ENCODE measurements around the gene FASN.
A peak's percentile ranks its signal among the peaks of the same experiment; 100 is the strongest.

Gene FASN

GRCh38 chr17:82105417-82105881, 7.4 kb upstream of the FASN start:
- no peak for DNase-seq
- in situ Hi-C loops (cut with HindIII; ENCODE audit: low pct_ligation_motif_present, low pct_unique_long_range_greater_than_20kb, low sequenced_read_pairs), result no loop called here

DNA sequence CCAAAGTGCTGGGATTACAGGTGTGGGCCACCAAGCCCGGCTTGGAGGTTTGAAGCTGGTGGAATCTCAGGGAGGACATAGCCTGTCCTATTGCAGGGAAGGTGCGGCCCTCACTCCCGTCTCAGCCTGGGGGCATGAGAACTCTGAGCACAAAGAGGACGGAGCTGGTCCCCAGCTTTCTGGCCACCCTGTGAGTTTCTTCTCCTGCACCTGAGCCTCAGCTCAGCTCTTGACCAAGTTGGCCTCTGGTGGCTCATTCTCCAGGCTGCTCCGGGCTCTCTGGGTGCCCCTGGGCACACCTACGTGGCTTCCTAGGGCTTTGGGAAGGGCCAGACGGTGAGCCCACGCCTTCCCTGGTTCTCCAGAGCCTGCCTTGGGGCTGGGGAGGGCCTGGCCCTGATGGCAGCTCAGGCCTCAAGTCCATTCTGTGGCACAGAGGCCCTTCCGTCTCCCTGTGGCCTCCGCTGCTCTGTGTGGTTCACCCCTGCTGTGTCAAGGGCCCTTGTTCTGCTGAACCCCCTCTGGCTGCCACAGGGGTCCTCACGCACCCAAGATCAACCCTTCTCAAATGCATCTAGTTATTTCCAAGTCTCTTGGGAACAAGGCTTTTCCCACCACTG, 6.9 kb upstream of the FASN start:
- DNase-seq, result no peak
- in situ Hi-C loops (cut with HindIII; ENCODE audit: low pct_ligation_motif_present, low pct_unique_long_range_greater_than_20kb, low sequenced_read_pairs), result no loop called here

GRCh38 chr17:82103553-82104451, 5.8 kb upstream of the FASN start:
- no peak for DNase-seq
- in situ Hi-C loops (cut with HindIII; ENCODE audit: low pct_ligation_motif_present, low pct_unique_long_range_greater_than_20kb, low sequenced_read_pairs), result no loop called here

- in situ Hi-C loops (cut with HindIII; ENCODE audit: low pct_ligation_motif_present, low pct_unique_long_range_greater_than_20kb, low sequenced_read_pairs), result no loop called here
Observed at GRCh38 chr17:82101767-82102679, 4.0 kb upstream of the FASN start.

GRCh38 chr17:82101301-82101715, 3.3 kb upstream of the FASN start:
- no peak for DNase-seq
- in situ Hi-C loops (cut with HindIII; ENCODE audit: low pct_ligation_motif_present, low pct_unique_long_range_greater_than_20kb, low sequenced_read_pairs), result no loop called here

More at GRCh38 chr17:82101767-82102679, 4.0 kb upstream of the FASN start:
- DNase-seq, result no peak

GRCh38 chr17:82100502-82101298, 2.7 kb upstream of the FASN start:
- DNase-seq, result no peak
- in situ Hi-C loops (cut with HindIII; ENCODE audit: low pct_ligation_motif_present, low pct_unique_long_range_greater_than_20kb, low sequenced_read_pairs), result no loop called here

- in situ Hi-C loops (cut with HindIII; ENCODE audit: low pct_ligation_motif_present, low pct_unique_long_range_greater_than_20kb, low sequenced_read_pairs), result no loop called here
- DNase-seq, result no peak
Observed at GRCh38 chr17:82098939-82099763, 1.1 kb upstream of the FASN start.

GRCh38 chr17:82097919-82098168, 192 bp downstream of the FASN start:
- in situ Hi-C loops (cut with HindIII; ENCODE audit: low pct_ligation_motif_present, low pct_unique_long_range_greater_than_20kb, low sequenced_read_pairs), result no loop called here
- DNase-seq, result no peak

- in situ Hi-C loops (cut with HindIII; ENCODE audit: low pct_ligation_motif_present, low pct_unique_long_range_greater_than_20kb, low sequenced_read_pairs), result no loop called here
- peak; percentile 66 for DNase-seq
Observed at GRCh38 chr17:82097184-82097918, 685 bp downstream of the FASN start.

- no peak for DNase-seq
- in situ Hi-C loops (cut with HindIII; ENCODE audit: low pct_ligation_motif_present, low pct_unique_long_range_greater_than_20kb, low sequenced_read_pairs), result no loop called here
Observed at GRCh38 chr17:82096709-82097183, 1.3 kb downstream of the FASN start.

DNA sequence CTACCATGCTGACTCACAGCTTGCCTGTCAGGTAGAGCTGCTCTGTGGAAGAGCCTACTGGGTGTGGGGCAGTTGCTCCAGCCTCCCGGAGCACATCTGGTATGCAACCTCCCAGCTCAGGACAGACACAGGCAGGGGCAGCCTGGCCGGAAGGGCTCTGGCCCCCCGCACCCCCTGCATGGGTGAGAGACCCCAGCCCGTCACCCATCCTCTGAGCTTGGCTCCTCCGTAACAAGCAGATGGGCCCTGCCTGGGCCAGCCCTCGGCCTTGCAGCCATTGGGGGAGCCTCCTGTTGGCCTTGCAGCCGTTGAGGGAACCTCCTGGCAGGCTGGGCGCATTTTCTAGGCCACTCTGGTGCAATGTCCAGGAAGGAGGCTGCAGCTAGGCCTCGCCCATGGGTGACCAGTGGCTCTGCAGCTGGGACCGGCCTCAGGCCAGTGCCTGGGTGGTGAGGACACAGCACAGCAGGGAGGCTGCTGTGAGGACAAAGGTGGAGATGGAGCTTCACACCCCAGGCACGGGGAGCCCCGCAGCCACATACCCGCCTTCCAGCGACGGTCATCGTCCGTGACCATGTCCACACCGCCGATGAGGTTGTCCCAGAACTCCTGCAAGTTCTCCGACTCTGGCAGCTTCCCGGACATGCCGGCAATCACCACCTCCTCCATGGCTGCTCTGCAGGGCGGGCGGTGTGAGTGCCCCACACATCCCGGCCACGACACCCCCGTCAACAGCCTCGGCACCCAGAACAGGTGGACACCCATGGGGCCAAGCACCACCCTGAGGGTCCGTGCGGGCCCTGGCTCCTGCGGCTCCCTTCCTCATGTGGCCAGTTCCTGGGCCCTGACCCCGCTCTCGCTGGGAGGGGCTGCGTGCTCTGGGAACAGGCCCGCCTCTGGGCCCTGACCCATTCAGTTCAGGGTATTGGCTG, 2.0 kb downstream of the FASN start:
- in situ Hi-C loops (cut with HindIII; ENCODE audit: low pct_ligation_motif_present, low pct_unique_long_range_greater_than_20kb, low sequenced_read_pairs), result no loop called here
- no peak for DNase-seq

- in situ Hi-C loops (cut with HindIII; ENCODE audit: low pct_ligation_motif_present, low pct_unique_long_range_greater_than_20kb, low sequenced_read_pairs), result no loop called here
- no peak for DNase-seq
Observed at GRCh38 chr17:82094931-82095776, 2.9 kb downstream of the FASN start.

GRCh38 chr17:82092995-82093751, 4.9 kb downstream of the FASN start:
- no peak for DNase-seq
- in situ Hi-C loops (cut with HindIII; ENCODE audit: low pct_ligation_motif_present, low pct_unique_long_range_greater_than_20kb, low sequenced_read_pairs), result no loop called here

DNA sequence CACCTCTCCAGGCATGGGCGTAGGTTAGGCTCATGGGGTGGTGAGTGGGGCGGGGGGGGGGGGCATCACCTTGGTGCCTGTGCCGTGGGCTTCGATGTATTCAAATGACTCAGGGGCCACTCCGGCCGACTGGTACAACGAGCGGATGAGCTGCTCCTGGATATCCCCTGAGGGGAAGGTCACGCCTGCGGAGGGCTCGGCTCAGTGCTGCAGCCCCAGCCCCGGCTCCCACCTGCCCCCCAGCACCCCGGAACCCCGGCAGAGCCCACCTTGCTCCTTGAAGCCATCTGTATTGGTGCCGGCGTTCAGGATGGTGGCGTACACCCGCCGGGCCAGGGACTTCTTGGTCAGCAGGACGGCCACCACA, 5.4 kb downstream of the FASN start:
- in situ Hi-C loops (cut with HindIII; ENCODE audit: low pct_ligation_motif_present, low pct_unique_long_range_greater_than_20kb, low sequenced_read_pairs), result no loop called here
- no peak for DNase-seq

All from ACHN (cell line).